ENCODE measurements around the gene CRYGN. TPM values are rescaled to one million over a fixed set of nuclear protein-coding genes. Genes with fewer than 3 reads are reported as not detected.
A peak's percentile ranks its signal among the peaks of the same experiment; 100 is the strongest.

The CRYGN gene
- total and polyA plus RNA-seq, 2 donors (not counting 1 experiment from before 2014, with no cell fraction given): 0.07 to 0.50 TPM

- Histone ChIP-seq H3K4me3 (replicated peaks in 1 of 4; ENCODE audit: control extremely low read depth in 1 of 4, insufficient read depth in 1 of 4, low read depth in 3 of 4, low read length in 4 of 4) (no peak overlapping the region), H3K27ac (ENCODE audit: insufficient read depth, low read length) (no peak overlapping the region), H3K36me3 (ENCODE audit: control insufficient read depth, insufficient read depth, low read length) (no peaks in the 10 kb centered on the region), H3K79me2 (ENCODE audit: control insufficient read depth, insufficient read depth, low read length) (no peaks in the 10 kb centered on the region), H3K9ac (ENCODE audit: insufficient read depth, low read length) (no peak overlapping the region), H4K20me1 (ENCODE audit: control insufficient read depth, extremely low read depth, insufficient read depth, low read length) (no peaks in the 10 kb centered on the region), H3K27me3 (ENCODE audit: control insufficient read depth, insufficient read depth, low read length) (peaks cover 43% of the 10 kb centered on the region), H3K9me3 (ENCODE audit: control insufficient read depth, insufficient read depth, low read depth, low read length) (no peaks in the 10 kb centered on the region), H3K4me1 (ENCODE audit: control insufficient read depth, extremely low read depth, insufficient read depth, low read length) (no peaks in the 10 kb centered on the region), H3K4me2 (ENCODE audit: extremely low read depth, insufficient read depth, low read length) (no peak overlapping the region), H2AFZ (ENCODE audit: low read length) (no peak overlapping the region)
- DNase-seq (ENCODE audit: low read depth in 2 of 2): no peak
- no peak for TF ChIP-seq EZH2 (IDR thresholded peaks at IDR 0.05; ENCODE audit: low read length, missing control alignments)
- TF ChIP-seq, protein P1, sequence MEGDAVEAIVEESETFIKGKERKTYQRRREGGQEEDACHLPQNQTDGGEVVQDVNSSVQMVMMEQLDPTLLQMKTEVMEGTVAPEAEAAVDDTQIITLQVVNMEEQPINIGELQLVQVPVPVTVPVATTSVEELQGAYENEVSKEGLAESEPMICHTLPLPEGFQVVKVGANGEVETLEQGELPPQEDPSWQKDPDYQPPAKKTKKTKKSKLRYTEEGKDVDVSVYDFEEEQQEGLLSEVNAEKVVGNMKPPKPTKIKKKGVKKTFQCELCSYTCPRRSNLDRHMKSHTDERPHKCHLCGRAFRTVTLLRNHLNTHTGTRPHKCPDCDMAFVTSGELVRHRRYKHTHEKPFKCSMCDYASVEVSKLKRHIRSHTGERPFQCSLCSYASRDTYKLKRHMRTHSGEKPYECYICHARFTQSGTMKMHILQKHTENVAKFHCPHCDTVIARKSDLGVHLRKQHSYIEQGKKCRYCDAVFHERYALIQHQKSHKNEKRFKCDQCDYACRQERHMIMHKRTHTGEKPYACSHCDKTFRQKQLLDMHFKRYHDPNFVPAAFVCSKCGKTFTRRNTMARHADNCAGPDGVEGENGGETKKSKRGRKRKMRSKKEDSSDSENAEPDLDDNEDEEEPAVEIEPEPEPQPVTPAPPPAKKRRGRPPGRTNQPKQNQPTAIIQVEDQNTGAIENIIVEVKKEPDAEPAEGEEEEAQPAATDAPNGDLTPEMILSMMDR (conservative IDR thresholded peaks at IDR 0.05 in 1 of 2, IDR thresholded peaks at IDR 0.05 in 1 of 2; ENCODE audit: low read depth in 1 of 2, low read length in 2 of 2): no peak
Observed at GRCh38 chr7:151412318-151412717, 27.6 kb downstream of the CRYGN start.

- Histone ChIP-seq H3K4me3 (replicated peaks in 1 of 4; ENCODE audit: control extremely low read depth in 1 of 4, insufficient read depth in 1 of 4, low read depth in 3 of 4, low read length in 4 of 4) (no peak overlapping the region), H4K20me1 (ENCODE audit: control insufficient read depth, extremely low read depth, insufficient read depth, low read length) (no peaks in the 10 kb centered on the region), H3K4me1 (ENCODE audit: control insufficient read depth, extremely low read depth, insufficient read depth, low read length) (no peaks in the 10 kb centered on the region), H3K36me3 (ENCODE audit: control insufficient read depth, insufficient read depth, low read length) (no peaks in the 10 kb centered on the region), H3K27me3 (ENCODE audit: control insufficient read depth, insufficient read depth, low read length) (peaks cover 41% of the 10 kb centered on the region), H3K79me2 (ENCODE audit: control insufficient read depth, insufficient read depth, low read length) (no peaks in the 10 kb centered on the region), H2AFZ (ENCODE audit: low read length) (no peak overlapping the region), H3K9ac (ENCODE audit: insufficient read depth, low read length) (no peak overlapping the region), H3K4me2 (ENCODE audit: extremely low read depth, insufficient read depth, low read length) (no peak overlapping the region), H3K9me3 (ENCODE audit: control insufficient read depth, insufficient read depth, low read depth, low read length) (no peaks in the 10 kb centered on the region), H3K27ac (ENCODE audit: insufficient read depth, low read length) (no peak overlapping the region)
- TF ChIP-seq EZH2 (IDR thresholded peaks at IDR 0.05; ENCODE audit: low read length, missing control alignments): no peak
- TF ChIP-seq, protein P1 (conservative IDR thresholded peaks at IDR 0.05 in 1 of 2, IDR thresholded peaks at IDR 0.05 in 1 of 2; ENCODE audit: low read depth in 1 of 2, low read length in 2 of 2): no peak
- DNase-seq (ENCODE audit: low read depth in 2 of 2): no peak
Observed at GRCh38 chr7:151411551-151411950, 28.4 kb downstream of the CRYGN start.

GRCh38 chr7:151410405-151411390 is 29.2 kb downstream of the CRYGN start:
- Histone ChIP-seq H3K27me3 (ENCODE audit: control insufficient read depth, insufficient read depth, low read length) (peaks cover 41% of the 10 kb centered on the region), H3K4me1 (ENCODE audit: control insufficient read depth, extremely low read depth, insufficient read depth, low read length) (no peaks in the 10 kb centered on the region), H3K9me3 (ENCODE audit: control insufficient read depth, insufficient read depth, low read depth, low read length) (no peaks in the 10 kb centered on the region), H4K20me1 (ENCODE audit: control insufficient read depth, extremely low read depth, insufficient read depth, low read length) (no peaks in the 10 kb centered on the region), H3K27ac (ENCODE audit: insufficient read depth, low read length) (no peak overlapping the region), H2AFZ (ENCODE audit: low read length) (no peak overlapping the region), H3K4me3 (replicated peaks in 1 of 4; ENCODE audit: control extremely low read depth in 1 of 4, insufficient read depth in 1 of 4, low read depth in 3 of 4, low read length in 4 of 4) (peak overlapping the region in 2 of 4 experiments; percentile 32 to 61), H3K9ac (ENCODE audit: insufficient read depth, low read length) (no peak overlapping the region), H3K36me3 (ENCODE audit: control insufficient read depth, insufficient read depth, low read length) (no peaks in the 10 kb centered on the region), H3K4me2 (ENCODE audit: extremely low read depth, insufficient read depth, low read length) (no peak overlapping the region), H3K79me2 (ENCODE audit: control insufficient read depth, insufficient read depth, low read length) (no peaks in the 10 kb centered on the region)
- TF ChIP-seq EZH2 (IDR thresholded peaks at IDR 0.05; ENCODE audit: low read length, missing control alignments): peak; percentile 91
- TF ChIP-seq, protein P1 (conservative IDR thresholded peaks at IDR 0.05 in 1 of 2, IDR thresholded peaks at IDR 0.05 in 1 of 2; ENCODE audit: low read depth in 1 of 2, low read length in 2 of 2): no peak
- DNase-seq (ENCODE audit: low read depth in 2 of 2): peak in 1 of 2 donors; percentile 39
